ENCODE data around the gene NUDT9.
"Not testable (repeated sequence)": the region's sequence is repeated elsewhere in the genome, so short reads cannot be mapped to it uniquely, and the experiment has no call there.

Gene NUDT9

GRCh38 chr4:87458913-87459312 lies 36.5 kb downstream of the NUDT9 start:
- no peak for DNase-seq (ENCODE audit: low read depth in 1 of 2, low spot score in 1 of 2)

GRCh38 chr4:87461281-87461700 lies 38.9 kb downstream of the NUDT9 start:
- no peak for DNase-seq (ENCODE audit: low read depth in 1 of 2, low spot score in 1 of 2)

- no peak for DNase-seq (ENCODE audit: low read depth in 1 of 2, low spot score in 1 of 2)
These were observed 39.7 kb downstream of the NUDT9 start for GRCh38 chr4:87462102-87462501.

- DNase-seq (ENCODE audit: low read depth in 1 of 2, low spot score in 1 of 2), result no peak
These were observed 43.5 kb downstream of the NUDT9 start for GRCh38 chr4:87465739-87466366.

- DNase-seq (ENCODE audit: low read depth in 1 of 2, low spot score in 1 of 2), result no peak
These were observed 47.0 kb downstream of the NUDT9 start for GRCh38 chr4:87469390-87469789.

GRCh38 chr4:87476934-87477333 lies 54.6 kb downstream of the NUDT9 start:
- no peak for DNase-seq (ENCODE audit: low read depth in 1 of 2, low spot score in 1 of 2)

- no peak for DNase-seq (ENCODE audit: low read depth in 1 of 2, low spot score in 1 of 2)
These were observed 56.4 kb downstream of the NUDT9 start for GRCh38 chr4:87478732-87479250.

- no peak for DNase-seq (ENCODE audit: low read depth in 1 of 2, low spot score in 1 of 2)
These were observed 59.0 kb downstream of the NUDT9 start for GRCh38 chr4:87481377-87481776.

- DNase-seq (ENCODE audit: low read depth in 1 of 2, low spot score in 1 of 2), result not testable (repeated sequence)
These were observed 60.9 kb downstream of the NUDT9 start for GRCh38 chr4:87483247-87483646.

GRCh38 chr4:87488666-87489065 lies 66.3 kb downstream of the NUDT9 start:
- not testable (repeated sequence) for DNase-seq (ENCODE audit: low read depth in 1 of 2, low spot score in 1 of 2)

- DNase-seq (ENCODE audit: low read depth in 1 of 2, low spot score in 1 of 2), result no peak
These were observed 67.3 kb downstream of the NUDT9 start for GRCh38 chr4:87489678-87490077.

GRCh38 chr4:87490664-87491369 lies 68.4 kb downstream of the NUDT9 start:
- no peak for DNase-seq (ENCODE audit: low read depth in 1 of 2, low spot score in 1 of 2)

GRCh38 chr4:87491436-87491835 lies 69.1 kb downstream of the NUDT9 start:
- DNase-seq (ENCODE audit: low read depth in 1 of 2, low spot score in 1 of 2), result no peak

- DNase-seq (ENCODE audit: low read depth in 1 of 2, low spot score in 1 of 2), result not testable (repeated sequence)
These were observed 69.5 kb downstream of the NUDT9 start for GRCh38 chr4:87491851-87492250.

- DNase-seq (ENCODE audit: low read depth in 1 of 2, low spot score in 1 of 2), result no peak
These were observed 70.7 kb downstream of the NUDT9 start for GRCh38 chr4:87493115-87493514.

GRCh38 chr4:87497159-87497558 lies 74.8 kb downstream of the NUDT9 start:
- no peak for DNase-seq (ENCODE audit: low read depth in 1 of 2, low spot score in 1 of 2)

- DNase-seq (ENCODE audit: low read depth in 1 of 2, low spot score in 1 of 2), result no peak
These were observed 75.2 kb downstream of the NUDT9 start for GRCh38 chr4:87497578-87497977.

GRCh38 chr4:87498446-87498900 lies 76.1 kb downstream of the NUDT9 start:
- DNase-seq (ENCODE audit: low read depth in 1 of 2, low spot score in 1 of 2), result no peak

GRCh38 chr4:87499403-87500091 lies 77.2 kb downstream of the NUDT9 start:
- DNase-seq (ENCODE audit: low read depth in 1 of 2, low spot score in 1 of 2), result no peak

GRCh38 chr4:87500092-87500462 lies 77.7 kb downstream of the NUDT9 start:
- no peak for DNase-seq (ENCODE audit: low read depth in 1 of 2, low spot score in 1 of 2)

GRCh38 chr4:87502580-87503238 lies 80.3 kb downstream of the NUDT9 start:
- DNase-seq (ENCODE audit: low read depth in 1 of 2, low spot score in 1 of 2), result no peak
